ENCODE data around the gene TNNI2.

DNA sequence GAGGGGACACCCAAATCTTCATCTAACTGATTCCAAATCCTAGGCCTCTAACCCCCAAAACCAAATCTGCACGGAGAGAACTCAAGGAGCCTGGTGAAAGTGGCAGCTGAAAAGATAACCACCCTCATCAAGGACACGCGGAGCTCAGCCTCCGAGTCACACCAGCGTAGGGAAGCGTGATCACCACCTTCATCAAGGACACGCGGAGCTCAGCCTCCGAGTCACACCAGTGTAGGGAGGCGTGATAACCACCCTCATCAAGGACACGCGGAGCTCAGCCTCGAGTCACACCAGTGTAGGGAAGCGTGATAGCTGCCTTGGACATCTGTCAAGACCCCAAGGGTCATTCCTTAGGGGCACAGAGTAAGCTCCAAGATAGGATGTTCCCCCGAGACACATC lies 33.3 kb upstream of the TNNI2 start:
- TF ChIP-seq POLR2A (IDR thresholded peaks at IDR 0.05) (no peak), POLR2AphosphoS5 (IDR thresholded peaks at IDR 0.05) (no peak), EP300 (IDR thresholded peaks at IDR 0.05) (no peak)
- TF ChIP-seq, protein P1, sequence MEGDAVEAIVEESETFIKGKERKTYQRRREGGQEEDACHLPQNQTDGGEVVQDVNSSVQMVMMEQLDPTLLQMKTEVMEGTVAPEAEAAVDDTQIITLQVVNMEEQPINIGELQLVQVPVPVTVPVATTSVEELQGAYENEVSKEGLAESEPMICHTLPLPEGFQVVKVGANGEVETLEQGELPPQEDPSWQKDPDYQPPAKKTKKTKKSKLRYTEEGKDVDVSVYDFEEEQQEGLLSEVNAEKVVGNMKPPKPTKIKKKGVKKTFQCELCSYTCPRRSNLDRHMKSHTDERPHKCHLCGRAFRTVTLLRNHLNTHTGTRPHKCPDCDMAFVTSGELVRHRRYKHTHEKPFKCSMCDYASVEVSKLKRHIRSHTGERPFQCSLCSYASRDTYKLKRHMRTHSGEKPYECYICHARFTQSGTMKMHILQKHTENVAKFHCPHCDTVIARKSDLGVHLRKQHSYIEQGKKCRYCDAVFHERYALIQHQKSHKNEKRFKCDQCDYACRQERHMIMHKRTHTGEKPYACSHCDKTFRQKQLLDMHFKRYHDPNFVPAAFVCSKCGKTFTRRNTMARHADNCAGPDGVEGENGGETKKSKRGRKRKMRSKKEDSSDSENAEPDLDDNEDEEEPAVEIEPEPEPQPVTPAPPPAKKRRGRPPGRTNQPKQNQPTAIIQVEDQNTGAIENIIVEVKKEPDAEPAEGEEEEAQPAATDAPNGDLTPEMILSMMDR (IDR thresholded peaks at IDR 0.05) = no peak

Data from gastroesophageal sphincter (tissue), 3 donors.